PC-3 (cell line): ENCODE measurements around the gene NRXN2. TPM values are rescaled to one million over a fixed set of nuclear protein-coding genes. Genes with fewer than 3 reads are reported as not detected.

Experiments used
- ATAC-seq: fragments of 200-7000 bp; cut with Tn5 transposase; 2 replicates; pipeline ENCODE4 v1.9.1; 2020; ENCODE audit warnings: mild to moderate bottlenecking, moderate library complexity
- BruUV-seq: library from RNA; stranded (reverse); fragments of 400-500 nt; replicated peaks from 2 replicates; lab custom pipeline; 2021; lab: Mats Ljungman, UMichigan
- CTCF ChIA-PET: fragments of 300-600 bp; sonication (Branson Sonifier 250); formaldehyde crosslinking; loops from one replicate; lab custom pipeline; 2022; ENCODE audit warnings: antibody characterized with exemption; lab: Charles Lee
- POLR2A ChIA-PET: fragments of 300-600 bp; sonication (Branson Sonifier 250); formaldehyde crosslinking; loops from one replicate; lab custom pipeline; 2022; ENCODE audit warnings: antibody characterized with exemption; ENCODE audit not compliant: unreplicated experiment; lab: Charles Lee
- DNase-seq: peaks from one replicate; pipeline ENCODE4 v3.0.0-alpha.2; 2015
- H2AFZ ChIP-seq: fragments of 300-600 bp; sonication (generic); 2 replicates; pipeline ENCODE4 v1.6.0; 2016; ENCODE audit warnings: antibody characterized with exemption, low read length
- H3F3A ChIP-seq: fragments of 300-600 bp; sonication (generic); one replicate; pipeline ENCODE4 v1.6.0; 2017; ENCODE audit warnings: antibody characterized with exemption, low read length, control low read depth, mild to moderate bottlenecking; ENCODE audit not compliant: unreplicated experiment
- H3K27ac ChIP-seq: fragments of 300-600 bp; sonication (generic); 2 replicates; pipeline ENCODE4 v1.5.1; 2016; ENCODE audit warnings: mild to moderate bottlenecking, low read length
- H3K27me3 ChIP-seq: fragments of 300-600 bp; sonication (generic); 2 replicates; pipeline ENCODE4 v1.6.1; 2016; ENCODE audit warnings: low read length, mixed read lengths
- H3K36me3 ChIP-seq: fragments of 300-600 bp; sonication (generic); 2 replicates; pipeline ENCODE4 v1.6.1; 2016; ENCODE audit warnings: low read depth, mixed run types, low read length, mixed read lengths
- H3K4me1 ChIP-seq: fragments of 300-600 bp; sonication (generic); 2 replicates; pipeline ENCODE4 v1.5.1; 2016; ENCODE audit warnings: low read length; ENCODE audit not compliant: insufficient read depth
- H3K4me2 ChIP-seq: fragments of 300-600 bp; sonication (generic); 2 replicates; pipeline ENCODE4 v1.6.0; 2016; ENCODE audit warnings: low read length
- H3K4me3 ChIP-seq: fragments of 300-600 bp; sonication (generic); 2 replicates; pipeline ENCODE4 v1.5.1; 2016; ENCODE audit warnings: mild to moderate bottlenecking, low read length, mixed read lengths
- H3K79me2 ChIP-seq: fragments of 300-600 bp; sonication (generic); 2 replicates; pipeline ENCODE4 v1.6.1; 2017; ENCODE audit warnings: low read length, mixed read lengths
- H3K9ac ChIP-seq: fragments of 300-600 bp; sonication (generic); 2 replicates; pipeline ENCODE4 v1.6.0; 2016; ENCODE audit warnings: mild to moderate bottlenecking, low read length
- H3K9me2 ChIP-seq: fragments of 300-600 bp; sonication (generic); replicated peaks from 2 replicates; pipeline ENCODE4 v1.6.1; 2016; ENCODE audit warnings: mixed run types, low read length, mixed read lengths
- H3K9me3 ChIP-seq: fragments of 300-600 bp; sonication (generic); 2 replicates; pipeline ENCODE4 v1.6.1; 2016; ENCODE audit warnings: low read length, mixed read lengths
- H4K20me1 ChIP-seq: fragments of 300-600 bp; sonication (generic); 2 replicates; pipeline ENCODE4 v1.6.1; 2016; ENCODE audit warnings: low read length, mixed read lengths
- CTCF ChIP-seq: fragments of 300-600 bp; sonication (generic); conservative IDR thresholded peaks from 2 replicates; pipeline ENCODE4 v1.5.1; 2017; ENCODE audit warnings: antibody characterized with exemption, low read depth, mild to moderate bottlenecking, low read length
- EZH2 ChIP-seq: fragments of 300-600 bp; sonication (generic); IDR thresholded peaks from one replicate; pipeline ENCODE4 v1.6.1; 2017; ENCODE audit warnings: antibody characterized with exemption, mild to moderate bottlenecking, low read length; ENCODE audit not compliant: unreplicated experiment
- EZH2phosphoT487 ChIP-seq: fragments of 300-600 bp; sonication (generic); IDR thresholded peaks from 2 replicates; pipeline ENCODE4 v1.6.1; 2018; ENCODE audit warnings: mild to moderate bottlenecking, antibody characterized with exemption, low read length, borderline replicate concordance
- intact Hi-C: fragments of 100-400 bp; cut with micrococcal nuclease; formaldehyde crosslinking; loops from 2 replicates; pipeline ENCODE4 v1.9.0; 2023
- total RNA-seq: library from RNA; depleted of rRNA; stranded (reverse); fragments of >200 nt; gene quantifications from 2 replicates; pipeline ENCODE4 v1.2.3, GENCODE V29; 2014

The NRXN2 gene
- total RNA-seq, 1 experiment from 2014 or later, result not detected

- POLR2A ChIA-PET, result no interaction called here
- CTCF ChIA-PET, result no interaction called here
Measured at GRCh38 chr11:64713016-64713707, 9.8 kb downstream of the NRXN2 start.

GRCh38 chr11:64712430-64713015, 10.5 kb downstream of the NRXN2 start:
- no peaks in the 10 kb centered on the region for H4K20me1 ChIP-seq
- intact Hi-C loops, result no loop called here
- POLR2A ChIA-PET, result no interaction called here
- no peak overlapping the region for H3K27ac ChIP-seq
- DNase-seq (no peak), ATAC-seq (no peak)
- peaks cover 10% of the 10 kb centered on the region; the same call in 1 of the 2 replicates for H3K4me1 ChIP-seq
- no peak overlapping the region for H3K9ac ChIP-seq
- no peaks in the 10 kb centered on the region for H3K9me3 ChIP-seq
- H3K79me2 ChIP-seq, result no peaks in the 10 kb centered on the region
- no peaks in the 10 kb centered on the region for H3K36me3 ChIP-seq
- peaks cover 51% of the 10 kb centered on the region for H3K27me3 ChIP-seq
- no peaks in the 10 kb centered on the region for H3K9me2 ChIP-seq
- no peak overlapping the region for H3K4me2 ChIP-seq
- BruUV-seq, result no TSS peak
- TF ChIP-seq EZH2phosphoT487 (no peak), EZH2 (no peak), CTCF (no peak)
- no peak overlapping the region for H2AFZ ChIP-seq
- CTCF ChIA-PET, result no interaction called here
- no peak overlapping the region for H3K4me3 ChIP-seq
- no peaks in the 10 kb centered on the region for H3F3A ChIP-seq

More at GRCh38 chr11:64713016-64713707, 9.8 kb downstream of the NRXN2 start:
- no peaks in the 10 kb centered on the region for H4K20me1 ChIP-seq
- no peaks in the 10 kb centered on the region for H3K36me3 ChIP-seq
- no TSS peak for BruUV-seq
- H3K4me3 ChIP-seq, result no peak overlapping the region
- ATAC-seq (no peak), DNase-seq (no peak)
- no peak overlapping the region for H3K27ac ChIP-seq
- H3K9me2 ChIP-seq, result no peaks in the 10 kb centered on the region
- intact Hi-C loops, result no loop called here
- peaks cover 53% of the 10 kb centered on the region for H3K27me3 ChIP-seq
- no peaks in the 10 kb centered on the region for H3F3A ChIP-seq
- H3K79me2 ChIP-seq, result no peaks in the 10 kb centered on the region
- no peak overlapping the region for H2AFZ ChIP-seq
- H3K9ac ChIP-seq, result no peak overlapping the region
- no peak overlapping the region for H3K4me2 ChIP-seq
- H3K4me1 ChIP-seq, result peaks cover 10% of the 10 kb centered on the region; the same call in 1 of the 2 replicates
- TF ChIP-seq EZH2 (no peak), EZH2phosphoT487 (no peak), CTCF (no peak)
- H3K9me3 ChIP-seq, result no peaks in the 10 kb centered on the region

GRCh38 chr11:64711956-64712362, 11.0 kb downstream of the NRXN2 start:
- H3K79me2 ChIP-seq, result no peaks in the 10 kb centered on the region
- H3K9me3 ChIP-seq, result no peaks in the 10 kb centered on the region
- intact Hi-C loops, result no loop called here
- no TSS peak for BruUV-seq
- ATAC-seq (no peak), DNase-seq (no peak)
- H3K36me3 ChIP-seq, result no peaks in the 10 kb centered on the region
- no peak overlapping the region for H3K4me2 ChIP-seq
- no peak overlapping the region for H2AFZ ChIP-seq
- no peaks in the 10 kb centered on the region for H4K20me1 ChIP-seq
- ChIA-PET POLR2A (no interaction called here), CTCF (no interaction called here)
- H3K9me2 ChIP-seq, result no peaks in the 10 kb centered on the region
- no peak overlapping the region for H3K9ac ChIP-seq
- peaks cover 10% of the 10 kb centered on the region; the same call in 1 of the 2 replicates for H3K4me1 ChIP-seq
- H3F3A ChIP-seq, result no peaks in the 10 kb centered on the region
- no peak overlapping the region for H3K4me3 ChIP-seq
- H3K27me3 ChIP-seq, result peaks cover 45% of the 10 kb centered on the region
- no peak overlapping the region for H3K27ac ChIP-seq
- no peak for TF ChIP-seq EZH2
- TF ChIP-seq EZH2phosphoT487, result no peak
- no peak for TF ChIP-seq CTCF
